NCI-H146 treated with DMSO at 0.1 percent for 48 hours (cell line): ENCODE data around the gene VPS39.

Source experiments
- DNase-seq: peaks from one replicate; lab custom pipeline; 2025; ENCODE audit not compliant: unreplicated experiment; lab: John Stamatoyannopoulos, UW

The VPS39 gene

GRCh38 chr15:42160136-42160535 is 48.0 kb downstream of the VPS39 start:
- DNase-seq = no peak

- no peak for DNase-seq
Measured at GRCh38 chr15:42159381-42160015, 48.6 kb downstream of the VPS39 start.

GRCh38 chr15:42158941-42159340 is 49.2 kb downstream of the VPS39 start:
- no peak for DNase-seq

GRCh38 chr15:42157981-42158765 is 49.9 kb downstream of the VPS39 start:
- no peak for DNase-seq

GRCh38 chr15:42157381-42157780 is 50.7 kb downstream of the VPS39 start:
- DNase-seq = no peak

- peak; percentile 10 for DNase-seq
Measured at GRCh38 chr15:42156243-42156922, 51.7 kb downstream of the VPS39 start, which contains the start of gene PLA2G4F. TSS of gene PLA2G4F (minus strand) at chr15:42156636. CDS start at chr15:42156549, 87 bp downstream.

- DNase-seq = peak; percentile 10
Measured at GRCh38 chr15:42155546-42156242, 52.4 kb downstream of the VPS39 start.

GRCh38 chr15:42154956-42155355 is 53.1 kb downstream of the VPS39 start:
- no peak for DNase-seq

- no peak for DNase-seq
Measured at GRCh38 chr15:42154212-42154941, 53.7 kb downstream of the VPS39 start.

- no peak for DNase-seq
Measured at GRCh38 chr15:42153874-42154211, 54.3 kb downstream of the VPS39 start.

GRCh38 chr15:42152921-42153698 is 55.0 kb downstream of the VPS39 start:
- DNase-seq = no peak

- no peak for DNase-seq
Measured at GRCh38 chr15:42152196-42152920, 55.7 kb downstream of the VPS39 start.

GRCh38 chr15:42151736-42152135 is 56.4 kb downstream of the VPS39 start:
- DNase-seq = no peak

- DNase-seq = no peak
Measured at GRCh38 chr15:42151141-42151561, 57.0 kb downstream of the VPS39 start.

- DNase-seq = no peak
Measured at GRCh38 chr15:42150219-42150970, 57.7 kb downstream of the VPS39 start.

GRCh38 chr15:42149493-42150218 is 58.4 kb downstream of the VPS39 start:
- DNase-seq = no peak

GRCh38 chr15:42148808-42149492 is 59.2 kb downstream of the VPS39 start:
- no peak for DNase-seq

- no peak for DNase-seq
Measured at GRCh38 chr15:42147431-42147735, 60.7 kb downstream of the VPS39 start.
